Endodermal cell (in vitro differentiated cells): Measurements from ENCODE around the gene SEMA5A. TPM values are rescaled to one million over a fixed set of nuclear protein-coding genes. Genes with fewer than 3 reads are reported as not detected.

Experiments used
- DNase-seq: peaks from one replicate; pipeline ENCODE4 v3.0.0-alpha.2; 2017
- H3K27ac ChIP-seq: 2 replicates; pipeline ENCODE4 v1.5.1; 2013; ENCODE audit warnings: mild to moderate bottlenecking, low read depth, low read length, moderate library complexity
- H3K27me3 ChIP-seq: 2 replicates; pipeline ENCODE4 v1.6.1; 2013; ENCODE audit warnings: mild to moderate bottlenecking, low read length, moderate library complexity; ENCODE audit not compliant: insufficient read depth, control insufficient read depth, poor library complexity, severe bottlenecking
- H3K36me3 ChIP-seq: 2 replicates; pipeline ENCODE4 v1.7.0; 2013; ENCODE audit warnings: mild to moderate bottlenecking, low read length, moderate library complexity; ENCODE audit not compliant: control insufficient read depth, insufficient read depth
- H3K4me1 ChIP-seq: one replicate; pipeline ENCODE4 v1.7.0; 2013; ENCODE audit warnings: low read length; ENCODE audit not compliant: control insufficient read depth, insufficient read depth
- H3K4me3 ChIP-seq: 2 replicates; pipeline ENCODE4 v1.5.1; 2013; ENCODE audit warnings: mild to moderate bottlenecking, low read length, moderate library complexity
- H3K9ac ChIP-seq: 2 replicates; pipeline ENCODE4 v1.6.1; 2013; ENCODE audit warnings: mild to moderate bottlenecking, low read length, moderate library complexity; ENCODE audit not compliant: poor library complexity, severe bottlenecking; ENCODE audit errors: extremely low read depth
- H3K9me3 ChIP-seq: 2 replicates; pipeline ENCODE4 v1.6.1; 2013; ENCODE audit warnings: mild to moderate bottlenecking, low read length, moderate library complexity; ENCODE audit not compliant: control insufficient read depth
- H3K27ac Mint-ChIP-seq: 2 replicates; pipeline ENCODE4 v1.8.0; 2020; ENCODE audit warnings: mixed read lengths
- H3K27me3 Mint-ChIP-seq: 2 replicates; pipeline ENCODE4 v1.8.0; 2021; ENCODE audit warnings: mild to moderate bottlenecking, mixed read lengths; ENCODE audit not compliant: insufficient read depth
- H3K36me3 Mint-ChIP-seq: 2 replicates; pipeline ENCODE4 v1.8.0; 2020; ENCODE audit warnings: low read depth, mixed read lengths
- H3K4me1 Mint-ChIP-seq: 2 replicates; pipeline ENCODE4 v1.8.0; 2020; ENCODE audit warnings: mixed read lengths
- H3K4me3 Mint-ChIP-seq: 2 replicates; pipeline ENCODE4 v1.8.0; 2020; ENCODE audit warnings: mild to moderate bottlenecking, moderate library complexity, mixed read lengths
- H3K9me3 Mint-ChIP-seq: 2 replicates; pipeline ENCODE4 v1.8.0; 2020; ENCODE audit warnings: mild to moderate bottlenecking, mixed read lengths
- whole genome bisulfite sequencing, 2 experiments: methylation state at CpG; one replicate each; pipeline versions ENCODE4 v1.1.5 to v1.1.7; 2013; ENCODE audit warnings: missing lambda C conversion rate in 2 of 2, mixed read lengths in 1 of 2; ENCODE audit not compliant: insufficient coverage in 1 of 2, insufficient read length in 1 of 2; 5-methylcytosine and 5-hydroxymethylcytosine counted together
- total RNA-seq, 2 donors: library from RNA; stranded (reverse); fragmentation: NEBNext Ultra II Directional in 1 of 2; extraction: Animal tissue kit (Norgen Biotek cat#: 25700) in 1 of 2; gene quantifications; 2 replicates in 1 of 2; 3 replicates in 1 of 2; pipeline ENCODE4 v1.2.1, GENCODE V29; 2021
- TF ChIP-seq, protein P1 (sequence below): fragments of 200-600 bp; sonication (generic); conservative IDR thresholded peaks from 2 replicates; pipeline ENCODE4 v1.5.0; 2021; ENCODE audit warnings: antibody characterized with exemption, mild to moderate bottlenecking

SEMA5A gene
- total RNA-seq, 2 donors from 2014 or later = 46.8 to 77.8 TPM

DNA sequence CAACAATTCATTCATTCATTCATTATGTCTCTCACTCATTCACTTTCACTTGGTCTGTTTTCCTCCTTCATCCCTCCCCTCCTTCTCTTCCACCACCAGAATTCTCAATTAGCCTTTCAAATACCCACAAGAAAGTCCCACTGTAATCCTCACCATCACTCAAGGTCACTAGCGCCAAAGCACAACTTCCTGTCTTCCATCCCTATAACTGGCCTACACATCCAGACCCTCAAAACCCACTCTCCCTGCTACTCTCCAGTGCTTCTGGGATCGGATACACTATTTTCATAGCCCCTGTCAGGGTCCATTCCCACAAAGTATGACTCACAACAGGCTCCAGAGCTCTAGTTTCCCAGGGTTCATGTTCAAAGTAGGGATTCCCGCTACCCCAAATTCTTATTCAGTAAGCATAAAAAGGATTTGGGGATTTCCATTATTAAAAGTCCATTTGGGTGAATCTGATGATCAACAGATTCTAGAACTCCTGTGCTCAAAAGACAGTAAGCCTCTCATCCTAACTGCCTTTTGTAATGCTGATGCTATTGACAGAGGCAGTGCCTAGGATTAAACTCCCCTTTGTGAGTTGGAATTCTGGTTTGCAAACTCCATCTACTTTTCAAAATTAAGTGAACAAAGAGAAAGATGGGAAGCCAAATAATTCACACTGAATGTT lies 250.9 kb downstream of the SEMA5A start:
- 74 to 82% methylated on average over 2 to 3 of the region's 3 CpGs for WGBS, 2 experiments
- H3K36me3 ChIP-seq = peaks cover 20% of the 10 kb centered on the region
- TF ChIP-seq, protein P1, sequence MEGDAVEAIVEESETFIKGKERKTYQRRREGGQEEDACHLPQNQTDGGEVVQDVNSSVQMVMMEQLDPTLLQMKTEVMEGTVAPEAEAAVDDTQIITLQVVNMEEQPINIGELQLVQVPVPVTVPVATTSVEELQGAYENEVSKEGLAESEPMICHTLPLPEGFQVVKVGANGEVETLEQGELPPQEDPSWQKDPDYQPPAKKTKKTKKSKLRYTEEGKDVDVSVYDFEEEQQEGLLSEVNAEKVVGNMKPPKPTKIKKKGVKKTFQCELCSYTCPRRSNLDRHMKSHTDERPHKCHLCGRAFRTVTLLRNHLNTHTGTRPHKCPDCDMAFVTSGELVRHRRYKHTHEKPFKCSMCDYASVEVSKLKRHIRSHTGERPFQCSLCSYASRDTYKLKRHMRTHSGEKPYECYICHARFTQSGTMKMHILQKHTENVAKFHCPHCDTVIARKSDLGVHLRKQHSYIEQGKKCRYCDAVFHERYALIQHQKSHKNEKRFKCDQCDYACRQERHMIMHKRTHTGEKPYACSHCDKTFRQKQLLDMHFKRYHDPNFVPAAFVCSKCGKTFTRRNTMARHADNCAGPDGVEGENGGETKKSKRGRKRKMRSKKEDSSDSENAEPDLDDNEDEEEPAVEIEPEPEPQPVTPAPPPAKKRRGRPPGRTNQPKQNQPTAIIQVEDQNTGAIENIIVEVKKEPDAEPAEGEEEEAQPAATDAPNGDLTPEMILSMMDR = no peak
- no peaks in the 10 kb centered on the region for H3K9me3 ChIP-seq
- H3K4me3 ChIP-seq = no peak overlapping the region
- Mint-ChIP-seq H3K36me3 (peaks cover under 1% of the 10 kb centered on the region), H3K4me3 (no peak overlapping the region), H3K9me3 (no peaks in the 10 kb centered on the region), H3K27me3 (no peaks in the 10 kb centered on the region), H3K4me1 (peaks cover 2% of the 10 kb centered on the region), H3K27ac (no peak overlapping the region)
- H3K4me1 ChIP-seq = no peaks in the 10 kb centered on the region
- no peak for DNase-seq
- no peaks in the 10 kb centered on the region for H3K27me3 ChIP-seq
- no peak overlapping the region for H3K9ac ChIP-seq
- no peak overlapping the region for H3K27ac ChIP-seq

DNA sequence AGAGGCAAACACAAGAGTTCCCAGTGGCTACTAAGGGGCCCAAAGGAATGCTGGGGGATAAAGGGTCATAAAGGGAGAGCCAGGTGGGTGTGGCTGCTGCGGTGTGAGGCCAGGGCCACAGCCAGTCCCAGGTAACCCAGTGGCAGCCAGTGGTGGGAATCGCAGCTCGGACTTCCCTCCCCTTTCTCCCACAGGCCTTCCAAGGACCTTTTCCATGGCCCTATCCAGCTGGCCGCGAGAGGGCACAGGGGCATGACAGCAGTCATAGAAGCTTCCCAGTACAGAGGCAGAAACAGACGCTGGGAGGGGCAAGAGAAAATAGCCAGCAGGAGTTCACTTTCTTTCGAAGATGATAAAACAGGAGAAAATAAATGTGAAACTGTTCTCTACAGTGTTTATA lies 257.6 kb downstream of the SEMA5A start:
- Histone ChIP-seq H3K27me3 (no peaks in the 10 kb centered on the region), H3K4me3 (no peak overlapping the region), H3K27ac (no peak overlapping the region), H3K4me1 (no peaks in the 10 kb centered on the region), H3K9me3 (no peaks in the 10 kb centered on the region), H3K36me3 (peaks cover 6% of the 10 kb centered on the region), H3K9ac (no peak overlapping the region)
- H3K9me3 Mint-ChIP-seq = no peaks in the 10 kb centered on the region
- DNase-seq = peak; percentile 76
- no peak overlapping the region for H3K4me3 Mint-ChIP-seq
- H3K4me1 Mint-ChIP-seq = no peaks in the 10 kb centered on the region
- 80 to 89% methylated on average over 2 to 7 of the region's 7 CpGs for WGBS, 2 experiments
- TF ChIP-seq, protein P1 = no peak
- peak overlapping the region; percentile 23 for H3K27ac Mint-ChIP-seq
- H3K27me3 Mint-ChIP-seq = no peaks in the 10 kb centered on the region
- H3K36me3 Mint-ChIP-seq = no peaks in the 10 kb centered on the region

DNA sequence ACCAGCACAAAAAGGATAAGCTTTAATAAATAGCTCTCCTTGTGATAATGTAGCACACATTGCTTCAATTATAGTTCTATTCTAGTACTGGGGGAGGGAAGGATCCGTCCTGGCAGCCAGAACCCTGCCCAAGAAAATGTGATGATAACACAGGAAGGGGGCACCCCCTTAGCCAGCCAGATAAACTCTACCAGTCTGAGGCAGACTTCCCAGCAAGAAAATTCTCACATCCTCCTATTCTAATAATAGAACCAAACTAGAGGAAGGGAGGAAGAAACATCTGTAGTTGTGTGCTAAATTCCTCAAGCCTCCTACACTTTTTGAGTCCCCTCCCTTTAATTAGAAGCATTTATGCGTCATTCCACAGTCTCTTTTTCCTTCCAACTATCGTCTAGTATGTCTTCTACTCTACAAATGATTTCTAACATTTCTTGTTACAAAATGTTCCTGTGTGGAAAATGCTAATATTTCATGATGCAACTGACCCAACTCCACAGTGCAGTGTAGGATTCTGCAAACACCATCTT lies 261.0 kb downstream of the SEMA5A start:
- peaks cover 1% of the 10 kb centered on the region for H3K9me3 Mint-ChIP-seq
- H3K36me3 Mint-ChIP-seq = peaks cover 5% of the 10 kb centered on the region
- H3K27me3 ChIP-seq = no peaks in the 10 kb centered on the region
- H3K4me3 Mint-ChIP-seq = no peak overlapping the region
- TF ChIP-seq, protein P1 = no peak
- DNase-seq = no peak
- no peaks in the 10 kb centered on the region for H3K27me3 Mint-ChIP-seq
- peaks cover 8% of the 10 kb centered on the region for H3K9me3 ChIP-seq
- H3K4me3 ChIP-seq = no peak overlapping the region
- H3K27ac Mint-ChIP-seq = no peak overlapping the region
- H3K4me1 ChIP-seq = no peaks in the 10 kb centered on the region
- no peak overlapping the region for H3K27ac ChIP-seq
- no peaks in the 10 kb centered on the region for H3K4me1 Mint-ChIP-seq
- H3K9ac ChIP-seq = no peak overlapping the region
- peaks cover 9% of the 10 kb centered on the region for H3K36me3 ChIP-seq
- 98% methylated on average over 3 of the region's 3 CpGs; no CpG with 5 or more reads in 1 of the 2 experiments for WGBS, 2 experiments
